ENCODE measurements around the gene MECP2.

GRCh38 chrX:153974726-153975286, 122.7 kb downstream of the MECP2 start:
- TF ChIP-seq, protein P1, sequence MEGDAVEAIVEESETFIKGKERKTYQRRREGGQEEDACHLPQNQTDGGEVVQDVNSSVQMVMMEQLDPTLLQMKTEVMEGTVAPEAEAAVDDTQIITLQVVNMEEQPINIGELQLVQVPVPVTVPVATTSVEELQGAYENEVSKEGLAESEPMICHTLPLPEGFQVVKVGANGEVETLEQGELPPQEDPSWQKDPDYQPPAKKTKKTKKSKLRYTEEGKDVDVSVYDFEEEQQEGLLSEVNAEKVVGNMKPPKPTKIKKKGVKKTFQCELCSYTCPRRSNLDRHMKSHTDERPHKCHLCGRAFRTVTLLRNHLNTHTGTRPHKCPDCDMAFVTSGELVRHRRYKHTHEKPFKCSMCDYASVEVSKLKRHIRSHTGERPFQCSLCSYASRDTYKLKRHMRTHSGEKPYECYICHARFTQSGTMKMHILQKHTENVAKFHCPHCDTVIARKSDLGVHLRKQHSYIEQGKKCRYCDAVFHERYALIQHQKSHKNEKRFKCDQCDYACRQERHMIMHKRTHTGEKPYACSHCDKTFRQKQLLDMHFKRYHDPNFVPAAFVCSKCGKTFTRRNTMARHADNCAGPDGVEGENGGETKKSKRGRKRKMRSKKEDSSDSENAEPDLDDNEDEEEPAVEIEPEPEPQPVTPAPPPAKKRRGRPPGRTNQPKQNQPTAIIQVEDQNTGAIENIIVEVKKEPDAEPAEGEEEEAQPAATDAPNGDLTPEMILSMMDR (conservative IDR thresholded peaks at IDR 0.05; ENCODE audit: low read depth, low read length), result no peak
- no peak for TF ChIP-seq EZH2 (IDR thresholded peaks at IDR 0.05; ENCODE audit: low read length, unreplicated experiment)

Data from PC-3 (cell line).